CD14-positive monocyte (primary cell): Measurements from ENCODE around the gene RPP21. TPM values are rescaled to one million over a fixed set of nuclear protein-coding genes. Genes with fewer than 3 reads are reported as not detected.

Experiments used
- DNase-seq, 3 donors: peaks; one replicate each; pipeline ENCODE4 v3.0.0-alpha.2; 2011 to 2022
- H2AFZ ChIP-seq: 2 replicates; pipeline ENCODE4 v1.6.0; 2012; ENCODE audit warnings: mild to moderate bottlenecking, low read depth, low read length, inconsistent platforms; ENCODE audit not compliant: insufficient read depth, poor library complexity, severe bottlenecking
- H3K27ac ChIP-seq, 2 donors: 1 replicate in 1 of 2; 2 replicates in 1 of 2; pipeline ENCODE4 v1.5.1; 2012 to 2013; ENCODE audit warnings: low read length in 2 of 2, control low read depth in 1 of 2, inconsistent platforms in 1 of 2, low read depth in 1 of 2, mild to moderate bottlenecking in 1 of 2
- H3K27me3 ChIP-seq, 2 donors: one replicate each; pipeline versions ENCODE4 v1.6.0 to v1.6.1; 2011 to 2013; ENCODE audit warnings: low read length in 2 of 2; ENCODE audit not compliant: control insufficient read depth in 2 of 2, insufficient read depth in 2 of 2
- H3K36me3 ChIP-seq, 2 donors: replicated peaks in 1 of 2; 1 replicate in 1 of 2; 2 replicates in 1 of 2; pipeline versions ENCODE4 v1.5.1 to v1.6.1; 2012 to 2013; ENCODE audit warnings: low read length in 2 of 2, control low read depth in 1 of 2, inconsistent platforms in 1 of 2, mild to moderate bottlenecking in 1 of 2; ENCODE audit not compliant: insufficient read depth in 2 of 2, control insufficient read depth in 1 of 2
- H3K4me1 ChIP-seq, 2 donors: 1 replicate in 1 of 2; 2 replicates in 1 of 2; pipeline versions ENCODE4 v1.5.1 to v1.6.1; 2012 to 2013; ENCODE audit warnings: low read length in 2 of 2, control low read depth in 1 of 2, inconsistent platforms in 1 of 2, mild to moderate bottlenecking in 1 of 2, moderate library complexity in 1 of 2; ENCODE audit not compliant: insufficient read depth in 2 of 2, control insufficient read depth in 1 of 2
- H3K4me2 ChIP-seq: replicated peaks from 2 replicates; pipeline ENCODE3; 2012; ENCODE audit warnings: low read length, moderate library complexity, mild to moderate bottlenecking; ENCODE audit not compliant: poor library complexity, severe bottlenecking; ENCODE audit errors: extremely low read depth
- H3K4me3 ChIP-seq, 3 experiments: fragments of 200-600 bp in 1 of 3; sonication (generic) in 1 of 3; replicated peaks in 1 of 3; 1 replicate in 2 of 3; 2 replicates in 1 of 3; pipeline ENCODE4 v1.5.1; 2011 to 2013; ENCODE audit warnings: low read length in 3 of 3, mild to moderate bottlenecking in 3 of 3, control low read depth in 2 of 3, low read depth in 2 of 3, inconsistent platforms in 1 of 3, moderate library complexity in 1 of 3
- H3K79me2 ChIP-seq: 2 replicates; pipeline ENCODE4 v1.6.0; 2012; ENCODE audit warnings: mild to moderate bottlenecking, control low read depth, inconsistent platforms, low read length, moderate library complexity; ENCODE audit not compliant: insufficient read depth
- H3K9ac ChIP-seq: 2 replicates; pipeline ENCODE4 v1.6.0; 2017; ENCODE audit warnings: low read length, mild to moderate bottlenecking; ENCODE audit not compliant: insufficient read depth, poor library complexity, severe bottlenecking
- H3K9me3 ChIP-seq, 2 donors: replicated peaks in 1 of 2; 1 replicate in 1 of 2; 2 replicates in 1 of 2; pipeline versions ENCODE4 v1.5.1 to v1.6.1; 2012 to 2013; ENCODE audit warnings: low read length in 2 of 2, control low read depth in 1 of 2; ENCODE audit not compliant: control insufficient read depth in 1 of 2, insufficient read depth in 1 of 2
- H4K20me1 ChIP-seq: 2 replicates; pipeline ENCODE4 v1.6.0; 2012; ENCODE audit warnings: mild to moderate bottlenecking, low read length, control low read depth, moderate library complexity; ENCODE audit not compliant: insufficient read depth
- H3K27ac Mint-ChIP-seq, 7 donors: one replicate each; pipeline ENCODE4 v1.8.0; 2020; ENCODE audit warnings: mild to moderate bottlenecking in 7 of 7, mixed read lengths in 7 of 7, moderate library complexity in 6 of 7, inconsistent platforms in 2 of 7
- H3K27me3 Mint-ChIP-seq, 3 donors: one replicate each; pipeline ENCODE4 v1.8.0; 2021 to 2022; ENCODE audit warnings: low read depth in 3 of 3, mild to moderate bottlenecking in 3 of 3, mixed read lengths in 3 of 3, moderate library complexity in 3 of 3, inconsistent platforms in 1 of 3
- H3K36me3 Mint-ChIP-seq, 2 donors: one replicate each; pipeline ENCODE4 v1.8.0; 2020; ENCODE audit warnings: mixed read lengths in 2 of 2, inconsistent platforms in 1 of 2, mild to moderate bottlenecking in 1 of 2
- H3K4me1 Mint-ChIP-seq: one replicate; pipeline ENCODE4 v1.8.0; 2020; ENCODE audit warnings: mild to moderate bottlenecking, mixed read lengths
- H3K4me3 Mint-ChIP-seq, 2 donors: one replicate each; pipeline ENCODE4 v1.8.0; 2020; ENCODE audit warnings: mild to moderate bottlenecking in 2 of 2, mixed read lengths in 2 of 2, moderate library complexity in 1 of 2
- H3K9me3 Mint-ChIP-seq, 7 donors: one replicate each; pipeline ENCODE4 v1.8.0; 2020 to 2022; ENCODE audit warnings: mixed read lengths in 7 of 7, mild to moderate bottlenecking in 6 of 7, moderate library complexity in 6 of 7, inconsistent platforms in 2 of 7
- WGBS: methylation state at CpG from one replicate; pipeline ENCODE4 v1.1.5; 2013; ENCODE audit warnings: missing lambda C conversion rate; ENCODE audit not compliant: insufficient coverage; 5-methylcytosine and 5-hydroxymethylcytosine counted together
- intact Hi-C, 2 donors: fragments of 100-400 bp; cut with micrococcal nuclease; formaldehyde crosslinking; loops; one replicate each; pipeline versions ENCODE4 v1.15.0 to v1.15.1; 2023
- polyA minus RNA-seq: library from RNA; depleted of rRNA, polyadenylated mRNA; stranded (reverse); fragments of >200 nt; gene quantifications from 2 replicates; pipeline ENCODE4 v1.2.3, GENCODE V29; 2012
- polyA plus RNA-seq, 3 donors: library from polyadenylated mRNA; depleted of rRNA in 1 of 3; unstranded in 2 of 3; stranded (reverse) in 1 of 3; fragments of 300-500 nt in 2 of 3; fragments of >200 nt in 1 of 3; fragmentation: Illumina TruSeq in 2 of 3; gene quantifications; 1 replicate in 2 of 3; 2 replicates in 1 of 3; pipeline ENCODE4 v1.2.3, GENCODE V29; 2012 to 2021
- total RNA-seq, 12 experiments: library from RNA in 1 of 12; stranded (reverse) in 1 of 12; fragments of 120-200 nt in 1 of 12; gene quantifications; one replicate each; pipeline ENCODE4 v1.2.4 and lab custom pipeline; 2013 to 2026; ENCODE audit warnings: mixed read lengths in 6 of 12, inconsistent platforms in 1 of 12
- TF ChIP-seq, protein P1 (sequence below): fragments of 200-600 bp; IDR thresholded peaks from one replicate; pipeline ENCODE4 v1.8.0; 2022; ENCODE audit warnings: antibody characterized with exemption, mild to moderate bottlenecking

The RPP21 gene
- total RNA-seq (2013) = 27.3 TPM
- 10 to 100 TPM; 59.2 to 63.6 (median 59.5) TPM for polyA plus RNA-seq
- polyA minus RNA-seq = 20.0 and 34.1 TPM in 2 replicates
- total RNA-seq (lab: John Stamatoyannopoulos, UW) = 0.23 to 1.1 (median 0.52) reads per million in 11 experiments

DNA sequence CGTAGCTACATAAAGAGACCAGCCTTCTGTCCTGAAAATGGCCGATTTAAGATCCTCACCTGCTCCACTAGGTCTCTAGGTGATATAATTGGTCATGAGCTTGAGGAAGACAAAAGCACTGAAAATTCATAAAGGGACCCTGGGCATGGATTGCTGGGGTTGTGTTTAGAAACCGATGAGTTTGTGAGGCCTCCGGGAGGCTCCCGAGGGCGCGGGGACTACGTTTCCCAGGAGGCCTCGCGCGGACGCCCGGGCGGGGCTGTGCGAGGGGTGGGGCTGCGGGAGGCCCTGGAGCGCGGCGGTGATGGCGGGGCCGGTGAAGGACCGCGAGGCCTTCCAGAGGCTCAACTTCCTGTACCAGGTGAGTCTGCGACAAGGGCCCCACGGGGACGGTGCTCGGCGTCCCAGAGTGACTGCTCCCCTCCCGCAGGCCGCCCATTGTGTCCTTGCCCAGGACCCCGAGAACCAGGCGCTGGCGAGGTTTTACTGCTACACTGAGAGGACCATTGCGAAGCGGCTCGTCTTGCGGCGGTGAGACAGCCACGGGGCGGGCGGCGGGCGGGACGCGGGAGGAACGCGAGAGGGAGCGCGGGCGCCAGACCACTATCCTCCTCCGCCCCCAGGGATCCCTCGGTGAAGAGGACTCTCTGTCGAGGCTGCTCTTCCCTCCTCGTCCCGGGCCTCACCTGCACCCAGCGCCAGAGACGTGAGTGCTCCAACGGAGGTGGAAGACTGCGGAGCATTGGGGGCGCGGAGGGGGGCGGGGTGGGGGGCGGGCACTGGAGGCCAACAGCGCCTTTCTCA, at the start of gene RPP21:
Gene RPP21, plus strand, starts transcription at position 289 of the 804 bp plus-strand sequence. Its CDS starts 16 bp downstream, at position 305.
- Histone ChIP-seq H3K9ac (peak within 1 kb of the TSS; percentile 74), H3K4me2 (peak within 1 kb of the TSS; percentile 79), H3K27me3 (peaks cover under 1 to 2% of the 10 kb centered on the region in 2 donors), H2AFZ (peak within 1 kb of the TSS; percentile 95), H3K36me3 (peaks cover 27 to 40% of the 10 kb centered on the region in 2 donors), H4K20me1 (no peaks in the 10 kb centered on the region), H3K79me2 (no peaks in the 10 kb centered on the region), H3K9me3 (no peaks in the 10 kb centered on the region), H3K27ac (peak within 1 kb of the TSS; percentile 25 to 77), H3K4me3 (peak within 1 kb of the TSS; percentile 77 to 86 (median 85)), H3K4me1 (peaks cover 7 to 15% of the 10 kb centered on the region in 2 donors)
- H3K36me3 Mint-ChIP-seq = peaks cover 46 to 49% of the 10 kb centered on the region in 2 donors
- H3K9me3 Mint-ChIP-seq = peaks cover 0 to 4% (median 0%) of the 10 kb centered on the region in 7 donors
- peaks cover 11 to 21% (median 18%) of the 10 kb centered on the region in 3 donors for H3K27me3 Mint-ChIP-seq
- intact Hi-C loops = no loop called here
- peak within 1 kb of the TSS; percentile 88 to 94 for H3K4me3 Mint-ChIP-seq
- 2% methylated on average over 53 of the region's 64 CpGs for WGBS
- TF ChIP-seq, protein P1, sequence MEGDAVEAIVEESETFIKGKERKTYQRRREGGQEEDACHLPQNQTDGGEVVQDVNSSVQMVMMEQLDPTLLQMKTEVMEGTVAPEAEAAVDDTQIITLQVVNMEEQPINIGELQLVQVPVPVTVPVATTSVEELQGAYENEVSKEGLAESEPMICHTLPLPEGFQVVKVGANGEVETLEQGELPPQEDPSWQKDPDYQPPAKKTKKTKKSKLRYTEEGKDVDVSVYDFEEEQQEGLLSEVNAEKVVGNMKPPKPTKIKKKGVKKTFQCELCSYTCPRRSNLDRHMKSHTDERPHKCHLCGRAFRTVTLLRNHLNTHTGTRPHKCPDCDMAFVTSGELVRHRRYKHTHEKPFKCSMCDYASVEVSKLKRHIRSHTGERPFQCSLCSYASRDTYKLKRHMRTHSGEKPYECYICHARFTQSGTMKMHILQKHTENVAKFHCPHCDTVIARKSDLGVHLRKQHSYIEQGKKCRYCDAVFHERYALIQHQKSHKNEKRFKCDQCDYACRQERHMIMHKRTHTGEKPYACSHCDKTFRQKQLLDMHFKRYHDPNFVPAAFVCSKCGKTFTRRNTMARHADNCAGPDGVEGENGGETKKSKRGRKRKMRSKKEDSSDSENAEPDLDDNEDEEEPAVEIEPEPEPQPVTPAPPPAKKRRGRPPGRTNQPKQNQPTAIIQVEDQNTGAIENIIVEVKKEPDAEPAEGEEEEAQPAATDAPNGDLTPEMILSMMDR = no peak
- H3K27ac Mint-ChIP-seq = peak within 1 kb of the TSS in 6 of 7 donors; percentile 63 to 93 (median 76)
- peaks cover 19% of the 10 kb centered on the region for H3K4me1 Mint-ChIP-seq
- DNase-seq = peak; percentile 49 to 67 (median 61)

DNA sequence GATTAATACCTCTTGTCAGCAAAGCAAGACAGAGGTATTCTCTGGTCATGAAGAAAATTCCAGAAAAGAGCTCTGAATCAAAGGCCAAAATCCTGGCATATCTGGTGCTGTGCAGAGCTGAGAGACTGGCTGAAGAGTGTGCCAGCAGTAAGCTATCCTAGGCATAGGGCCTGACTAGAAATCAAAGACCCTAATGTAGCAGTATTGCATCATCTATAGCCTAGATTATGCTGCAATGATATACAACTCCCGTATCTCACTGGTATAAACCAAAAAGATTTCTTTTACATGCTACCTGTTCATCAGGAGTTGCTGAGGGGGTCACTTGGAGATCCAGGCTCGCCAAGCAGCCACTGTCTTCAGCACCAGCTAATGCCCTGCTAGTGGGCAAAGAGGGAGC, 49.1 kb upstream of the RPP21 start:
- Mint-ChIP-seq H3K4me3 (no peak overlapping the region), H3K27me3 (no peaks in the 10 kb centered on the region), H3K27ac (no peak overlapping the region), H3K9me3 (peaks cover 1 to 26% (median 10%) of the 10 kb centered on the region in 7 donors), H3K4me1 (no peaks in the 10 kb centered on the region), H3K36me3 (peaks cover 44 to 48% of the 10 kb centered on the region in 2 donors)
- no peaks in the 10 kb centered on the region for H3K79me2 ChIP-seq
- peaks cover 1 to 8% of the 10 kb centered on the region in 2 donors for H3K9me3 ChIP-seq
- 100% methylated on average over 1 of the region's 2 CpGs for WGBS
- H3K4me3 ChIP-seq = no peak overlapping the region
- intact Hi-C loops = no loop called here
- TF ChIP-seq, protein P1 = no peak
- no peak overlapping the region for H3K4me2 ChIP-seq
- H3K9ac ChIP-seq = no peak overlapping the region
- H3K36me3 ChIP-seq = peaks cover 23 to 53% of the 10 kb centered on the region in 2 donors
- no peaks in the 10 kb centered on the region for H3K4me1 ChIP-seq
- H3K27me3 ChIP-seq = no peaks in the 10 kb centered on the region
- no peak overlapping the region for H2AFZ ChIP-seq
- no peaks in the 10 kb centered on the region for H4K20me1 ChIP-seq
- no peak for DNase-seq
- H3K27ac ChIP-seq = no peak overlapping the region
